Activated CD4-positive, CD25-positive, alpha-beta regulatory T cell (primary cell): Measurements from ENCODE around the gene LIN28A.
"Not testable (repeated sequence)": the region's sequence is repeated elsewhere in the genome, so short reads cannot be mapped to it uniquely, and the experiment has no call there.

Experiments
- DNase-seq, 4 experiments: peaks; one replicate each; lab custom pipeline; 2025; lab: John Stamatoyannopoulos, UW

The LIN28A gene

GRCh38 chr1:26410706-26411623 is at the start of gene LIN28A:
Gene LIN28A, plus strand, starts transcription at chr1:26410817. Its CDS starts 75 bp downstream, at chr1:26410892.
- no peak for DNase-seq

GRCh38 chr1:26361605-26362122 is 49.0 kb upstream of the LIN28A start:
- no peak for DNase-seq

GRCh38 chr1:26362331-26362730 is 48.3 kb upstream of the LIN28A start:
- no peak for DNase-seq

GRCh38 chr1:26363549-26364448 is 46.8 kb upstream of the LIN28A start:
- DNase-seq, result peak; percentile 73 to 81 (median 79)

- DNase-seq, result no peak
Measured at GRCh38 chr1:26364956-26365355, 45.7 kb upstream of the LIN28A start.

- no peak for DNase-seq
Measured at GRCh38 chr1:26367441-26367840, 43.2 kb upstream of the LIN28A start.

- DNase-seq, result no peak
Measured at GRCh38 chr1:26368006-26368405, 42.6 kb upstream of the LIN28A start.

GRCh38 chr1:26368486-26368885 is 42.1 kb upstream of the LIN28A start:
- DNase-seq, result no peak

GRCh38 chr1:26370591-26371382 is 39.8 kb upstream of the LIN28A start:
- DNase-seq, result no peak

- no peak for DNase-seq
Measured at GRCh38 chr1:26372039-26372438, 38.6 kb upstream of the LIN28A start.

- DNase-seq, result not testable (repeated sequence)
Measured at GRCh38 chr1:26372611-26373010, 38.0 kb upstream of the LIN28A start, which contains the start of gene ZNF683. Gene ZNF683, minus strand, starts transcription at chr1:26372750. Its CDS starts 4,179 bp downstream, at chr1:26368571.

GRCh38 chr1:26373281-26373680 is 37.3 kb upstream of the LIN28A start:
- DNase-seq, result peak in 1 of 4 experiments; percentile 9

GRCh38 chr1:26373789-26374188 is 36.8 kb upstream of the LIN28A start:
- DNase-seq, result no peak

- not testable (repeated sequence) for DNase-seq
Measured at GRCh38 chr1:26374361-26374760, 36.3 kb upstream of the LIN28A start.

GRCh38 chr1:26375081-26375480 is 35.5 kb upstream of the LIN28A start:
- no peak for DNase-seq

GRCh38 chr1:26376050-26376449 is 34.6 kb upstream of the LIN28A start:
- DNase-seq, result no peak

GRCh38 chr1:26378088-26378878 is 32.3 kb upstream of the LIN28A start:
- DNase-seq, result peak in 3 of 4 experiments; percentile 36 to 65 (median 57)

- no peak for DNase-seq
Measured at GRCh38 chr1:26378879-26379251, 31.8 kb upstream of the LIN28A start.

- no peak for DNase-seq
Measured at GRCh38 chr1:26384076-26384475, 26.5 kb upstream of the LIN28A start.

GRCh38 chr1:26385063-26385462 is 25.6 kb upstream of the LIN28A start:
- not testable (repeated sequence) for DNase-seq

GRCh38 chr1:26387447-26387846 is 23.2 kb upstream of the LIN28A start:
- no peak for DNase-seq
